ENCODE measurements around the gene GPD1.

GRCh38 chr12:50061171-50061570 lies 42.6 kb upstream of the GPD1 start:
- TF ChIP-seq CTCF (IDR thresholded peaks at IDR 0.05) (no peak), POLR2A (IDR thresholded peaks at IDR 0.05) (no peak)
